ENCODE data around the gene GOLGA2.

Gene GOLGA2

DNA sequence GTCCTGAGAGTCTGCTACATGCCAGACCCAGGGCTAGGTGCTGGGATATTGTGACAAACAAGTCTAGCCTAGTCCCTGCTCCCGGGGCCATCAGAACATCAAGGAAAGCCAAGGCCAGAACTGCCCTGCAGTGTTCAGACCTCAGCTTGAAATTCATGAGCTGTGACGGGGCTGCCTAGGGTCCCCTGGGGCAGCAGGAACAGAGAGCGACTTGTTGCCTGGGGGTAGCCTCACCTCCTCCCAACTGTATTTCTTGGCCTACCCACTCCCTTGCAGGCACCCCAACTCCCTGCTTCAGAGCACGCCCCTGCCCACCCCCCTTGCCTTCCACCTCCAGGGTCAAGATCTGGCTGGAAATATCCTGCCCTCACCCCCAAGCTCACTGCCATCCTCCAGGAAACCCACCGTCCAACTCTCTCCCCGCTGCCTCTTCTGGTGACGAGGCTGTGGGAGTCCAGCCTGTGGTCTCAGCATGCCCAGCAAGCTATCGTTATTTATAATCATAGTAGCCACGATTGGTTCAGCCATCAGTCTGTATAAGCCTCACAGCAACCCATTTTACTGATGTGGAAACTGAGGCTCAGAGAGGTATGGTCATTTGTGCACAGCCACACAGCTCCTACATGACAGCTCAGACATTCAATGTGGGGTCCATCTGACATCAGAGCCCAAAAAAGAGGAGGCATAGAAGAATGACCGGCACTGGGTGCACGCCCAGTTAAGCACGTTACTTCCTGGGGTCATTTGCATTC is 61.9 kb downstream of the GOLGA2 start:
- Mint-ChIP-seq H3K27me3 (ENCODE audit: low read depth) (peaks cover 4% of the 10 kb centered on the region), H3K4me1 (peaks cover 48% of the 10 kb centered on the region), H3K9me3 (no peaks in the 10 kb centered on the region), H3K36me3 (ENCODE audit: low read depth) (peaks cover 9% of the 10 kb centered on the region), H3K4me3 (peak overlapping the region in 1 of 3 experiments; percentile 39), H3K27ac (peak overlapping the region; percentile 89 to 94 (median 89))
- no peak for TF ChIP-seq CTCF (IDR thresholded peaks at IDR 0.05; ENCODE audit: unreplicated experiment in 3 of 3)

DNA sequence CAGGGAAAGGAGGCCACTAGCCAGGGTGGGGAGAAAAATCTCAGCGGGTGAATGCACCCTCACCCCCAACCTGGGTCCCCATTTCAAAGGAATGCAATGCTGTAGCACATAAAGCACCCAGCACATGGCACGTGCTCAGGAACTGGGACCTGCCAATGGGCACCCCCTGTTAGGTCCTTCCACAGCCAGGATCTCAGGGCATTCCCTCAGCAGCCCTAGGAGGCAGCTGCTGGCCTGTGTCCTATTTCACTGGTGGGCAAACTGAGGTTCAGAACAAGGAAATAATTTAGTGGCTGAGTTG is 63.9 kb downstream of the GOLGA2 start:
- TF ChIP-seq CTCF (IDR thresholded peaks at IDR 0.05; ENCODE audit: unreplicated experiment in 3 of 3), result no peak
- H3K4me1 Mint-ChIP-seq, result peaks cover 47% of the 10 kb centered on the region
- no peaks in the 10 kb centered on the region for H3K36me3 Mint-ChIP-seq (ENCODE audit: low read depth)
- no peaks in the 10 kb centered on the region for H3K27me3 Mint-ChIP-seq (ENCODE audit: low read depth)
- peak overlapping the region in 1 of 3 experiments; percentile 60 for H3K4me3 Mint-ChIP-seq
- no peaks in the 10 kb centered on the region for H3K9me3 Mint-ChIP-seq
- peak overlapping the region; percentile 89 to 97 (median 91) for H3K27ac Mint-ChIP-seq

DNA sequence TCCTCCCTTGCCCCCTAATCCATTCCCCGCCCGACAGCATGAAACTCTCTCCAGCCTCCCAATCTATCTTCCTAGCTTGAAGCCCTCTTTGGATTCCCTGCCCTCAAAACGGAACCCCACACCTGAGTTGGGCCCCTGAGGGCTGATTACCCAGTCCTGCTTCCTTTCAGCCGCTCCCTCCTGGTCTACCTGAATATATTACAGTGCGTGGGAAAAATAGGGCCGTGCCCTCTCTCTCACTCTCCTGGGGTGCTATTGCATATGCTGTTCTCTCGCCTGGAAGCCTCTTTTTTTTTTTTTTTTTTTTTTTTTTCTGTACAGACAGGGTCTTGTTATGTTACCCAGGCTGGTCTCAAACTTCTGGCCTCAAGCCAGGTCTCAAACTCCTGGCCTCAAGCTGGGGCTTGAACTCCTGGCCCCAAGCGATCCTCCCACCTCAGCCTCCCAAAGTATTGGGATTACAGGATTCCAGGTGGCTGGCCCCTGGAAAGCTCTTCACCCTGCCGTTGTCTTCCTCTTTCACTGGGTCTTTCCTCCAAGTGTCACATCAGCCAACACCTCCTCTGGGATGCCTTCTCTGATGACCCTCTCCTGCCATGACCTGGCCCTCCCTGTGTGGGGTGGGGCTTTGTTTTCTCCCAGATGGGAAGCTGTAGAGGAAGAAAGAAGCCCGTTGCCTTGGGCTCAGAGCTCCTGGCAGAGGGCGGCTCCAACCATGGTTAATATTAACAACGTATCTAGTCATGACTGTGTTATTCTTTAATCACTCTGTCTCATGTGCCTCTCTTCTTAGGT is 64.4 kb downstream of the GOLGA2 start:
- peak overlapping the region; percentile 44 to 60 (median 58) for H3K4me3 Mint-ChIP-seq
- H3K4me1 Mint-ChIP-seq, result peaks cover 49% of the 10 kb centered on the region
- H3K27me3 Mint-ChIP-seq (ENCODE audit: low read depth), result no peaks in the 10 kb centered on the region
- TF ChIP-seq CTCF (IDR thresholded peaks at IDR 0.05; ENCODE audit: unreplicated experiment in 3 of 3), result no peak
- H3K9me3 Mint-ChIP-seq, result no peaks in the 10 kb centered on the region
- H3K27ac Mint-ChIP-seq, result peak overlapping the region; percentile 89 to 97 (median 91)
- H3K36me3 Mint-ChIP-seq (ENCODE audit: low read depth), result peaks cover 1% of the 10 kb centered on the region

GRCh38 chr9:128208946-128209669 is 66.7 kb downstream of the GOLGA2 start:
- no peak for TF ChIP-seq CTCF (IDR thresholded peaks at IDR 0.05; ENCODE audit: unreplicated experiment in 3 of 3)

GRCh38 chr9:128208386-128208785 is 67.4 kb downstream of the GOLGA2 start:
- Mint-ChIP-seq H3K4me1 (peaks cover 51% of the 10 kb centered on the region), H3K27me3 (ENCODE audit: low read depth) (peaks cover 3% of the 10 kb centered on the region), H3K9me3 (no peaks in the 10 kb centered on the region), H3K4me3 (peak overlapping the region in 2 of 3 experiments; percentile 26 to 44), H3K27ac (peak overlapping the region; percentile 71 to 92 (median 72)), H3K36me3 (ENCODE audit: low read depth) (peaks cover 4% of the 10 kb centered on the region)
- no peak for TF ChIP-seq CTCF (IDR thresholded peaks at IDR 0.05; ENCODE audit: unreplicated experiment in 3 of 3)

More at GRCh38 chr9:128208946-128209669, 66.7 kb downstream of the GOLGA2 start:
- H3K27ac Mint-ChIP-seq, result peak overlapping the region; percentile 71 to 92 (median 72)
- H3K4me1 Mint-ChIP-seq, result peaks cover 50% of the 10 kb centered on the region
- no peaks in the 10 kb centered on the region for H3K9me3 Mint-ChIP-seq
- peaks cover 2% of the 10 kb centered on the region for H3K27me3 Mint-ChIP-seq (ENCODE audit: low read depth)
- H3K36me3 Mint-ChIP-seq (ENCODE audit: low read depth), result peaks cover 4% of the 10 kb centered on the region
- H3K4me3 Mint-ChIP-seq, result peak overlapping the region in 1 of 3 experiments; percentile 44
